Putamen (tissue), 1 donor: Measurements from ENCODE around the gene ZDHHC4.
A peak's percentile ranks its signal among the peaks of the same experiment; 100 is the strongest.

Experiments
- DNase-seq: peaks from one replicate; pipeline ENCODE4 v3.0.0-alpha.2; 2016; ENCODE audit warnings: low spot score

The ZDHHC4 gene

DNA sequence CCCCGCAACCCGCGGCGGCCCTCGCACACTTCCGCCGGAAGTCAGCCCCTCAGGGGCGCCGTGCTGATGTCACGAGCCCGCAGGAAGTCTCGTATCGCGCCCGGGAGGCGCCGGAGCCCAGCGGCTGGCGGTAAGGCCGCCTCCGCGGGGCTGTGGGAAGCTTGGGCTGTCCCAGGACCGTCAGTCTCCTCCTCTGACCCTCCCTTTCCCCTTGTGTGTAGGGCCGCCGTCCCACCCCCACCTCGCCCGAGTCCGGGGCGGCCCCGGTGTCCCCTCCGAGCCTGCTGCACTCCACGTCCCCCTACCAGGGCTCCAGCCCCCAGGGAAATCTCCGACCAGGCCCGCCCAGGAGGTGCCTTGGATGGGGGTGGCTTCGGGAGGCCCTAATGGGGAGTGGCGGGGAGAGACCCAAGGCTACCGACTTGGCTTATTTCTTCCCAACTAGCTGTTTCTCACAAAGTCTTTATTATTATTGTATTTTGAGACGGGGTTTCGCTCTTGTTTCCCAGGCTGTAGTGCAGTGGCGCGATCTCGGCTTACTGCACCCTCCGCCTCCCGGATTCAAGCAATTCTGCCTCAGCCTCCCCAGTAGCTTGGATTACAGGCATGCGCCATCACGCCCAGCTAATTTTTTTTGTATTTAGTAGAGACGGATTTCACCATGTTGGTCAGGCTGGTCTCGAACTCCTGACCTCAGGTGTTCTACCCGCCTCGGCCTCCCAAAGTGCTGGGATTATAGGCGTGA, at the start of gene ZDHHC4:
Gene ZDHHC4 (plus strand): TSS at position 86 of the 745 bp plus-strand sequence. CDS start 3,108 bp downstream, outside the sequence.
- DNase-seq: peak; percentile 87

DNA sequence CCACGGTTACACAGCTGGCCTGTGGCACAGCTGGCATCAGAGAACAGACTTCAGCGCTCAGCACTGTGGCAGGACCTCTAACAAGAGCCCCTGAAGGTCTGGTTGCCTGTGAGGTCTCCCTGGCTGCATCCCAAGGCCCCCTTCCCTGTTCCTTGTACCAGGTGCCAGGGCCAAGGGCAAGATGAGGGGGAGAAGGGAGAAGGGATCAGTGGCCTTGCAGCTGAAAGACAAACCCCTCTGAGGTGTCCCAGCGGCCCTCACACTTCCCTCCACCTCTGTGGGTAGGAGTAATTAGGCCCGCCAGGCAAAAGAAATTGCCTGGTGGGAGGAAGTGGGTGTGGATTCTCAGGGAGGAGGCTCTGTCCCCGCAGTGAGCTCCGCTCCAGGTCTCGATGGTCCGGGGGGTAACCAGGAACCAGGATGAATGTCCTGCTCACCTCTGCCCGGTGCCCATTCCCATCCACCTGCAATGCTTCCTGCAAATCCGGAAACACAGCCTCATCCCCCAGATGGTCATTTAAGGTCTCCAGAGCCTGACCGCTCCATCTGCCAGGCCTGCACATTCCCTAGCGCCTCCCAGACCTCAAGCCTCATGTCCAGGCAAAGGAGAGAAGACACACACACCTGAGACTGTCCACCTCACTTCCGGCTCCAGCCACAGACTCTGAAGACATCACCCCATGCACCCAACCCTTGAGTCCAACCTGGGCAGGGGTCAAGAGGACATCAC, 48.7 kb upstream of the ZDHHC4 start:
- DNase-seq: no peak

DNA sequence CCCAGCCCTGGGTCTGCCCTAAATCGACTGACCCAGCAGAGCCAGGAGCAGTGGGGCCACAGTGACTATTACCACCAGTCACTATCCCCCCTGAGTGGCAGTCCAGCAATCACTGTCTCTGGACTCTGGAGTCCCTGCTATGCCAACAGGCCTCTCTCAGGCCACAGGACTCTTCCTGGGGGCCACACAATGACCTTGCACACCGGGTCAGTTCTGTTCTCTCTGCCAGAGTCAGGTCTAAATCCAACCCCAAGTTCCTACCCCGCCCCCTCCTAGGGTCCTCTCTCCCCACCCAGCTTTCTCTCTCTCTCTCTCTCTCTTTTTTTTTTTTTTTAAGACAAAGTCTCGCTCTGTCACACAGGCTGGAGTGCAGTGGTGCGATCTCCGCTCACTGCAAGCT, 47.6 kb upstream of the ZDHHC4 start:
- DNase-seq: no peak

DNA sequence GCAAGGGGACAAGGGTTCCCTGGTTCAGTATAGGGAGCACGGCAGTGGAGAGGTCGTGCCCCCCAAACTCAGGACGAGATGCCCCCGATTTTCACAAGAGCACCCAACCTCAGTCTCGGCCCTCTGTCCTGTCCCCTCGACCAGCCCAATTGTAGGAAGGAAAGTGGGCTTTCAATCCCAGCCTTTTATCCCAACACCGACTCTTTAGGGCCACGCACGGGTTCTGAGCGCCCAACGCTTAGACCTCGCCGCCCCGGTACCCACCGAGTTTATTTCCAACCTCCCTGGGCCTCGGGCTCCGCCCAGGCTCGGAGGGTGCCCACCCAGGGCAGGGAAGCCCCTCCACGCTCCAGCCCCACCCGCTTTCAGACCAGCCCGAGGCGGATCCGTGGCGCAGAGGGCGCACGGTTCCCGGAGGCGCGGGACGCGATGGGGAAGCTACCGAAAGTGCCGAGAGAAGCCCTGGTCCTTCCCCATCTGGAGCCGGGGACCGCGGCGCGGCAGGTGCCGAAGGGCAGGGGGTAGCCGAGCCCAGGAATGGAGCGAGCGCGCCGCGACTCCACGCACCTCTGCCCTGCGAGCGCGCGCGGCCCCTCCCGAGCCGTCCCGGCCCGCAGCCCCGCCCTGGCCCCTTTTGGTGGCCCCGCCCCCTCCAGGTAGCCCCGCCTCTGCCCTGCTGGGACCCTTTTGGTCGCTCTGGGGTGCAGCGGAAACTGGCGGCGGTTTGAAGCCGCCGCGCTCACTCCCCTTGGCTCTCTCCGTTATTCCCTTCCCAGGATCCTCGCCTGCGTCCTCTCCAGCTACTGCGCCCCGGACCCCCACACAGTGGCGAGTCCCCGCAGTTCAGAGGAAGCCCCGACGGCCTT, 46.4 kb upstream of the ZDHHC4 start:
- DNase-seq: no peak

DNA sequence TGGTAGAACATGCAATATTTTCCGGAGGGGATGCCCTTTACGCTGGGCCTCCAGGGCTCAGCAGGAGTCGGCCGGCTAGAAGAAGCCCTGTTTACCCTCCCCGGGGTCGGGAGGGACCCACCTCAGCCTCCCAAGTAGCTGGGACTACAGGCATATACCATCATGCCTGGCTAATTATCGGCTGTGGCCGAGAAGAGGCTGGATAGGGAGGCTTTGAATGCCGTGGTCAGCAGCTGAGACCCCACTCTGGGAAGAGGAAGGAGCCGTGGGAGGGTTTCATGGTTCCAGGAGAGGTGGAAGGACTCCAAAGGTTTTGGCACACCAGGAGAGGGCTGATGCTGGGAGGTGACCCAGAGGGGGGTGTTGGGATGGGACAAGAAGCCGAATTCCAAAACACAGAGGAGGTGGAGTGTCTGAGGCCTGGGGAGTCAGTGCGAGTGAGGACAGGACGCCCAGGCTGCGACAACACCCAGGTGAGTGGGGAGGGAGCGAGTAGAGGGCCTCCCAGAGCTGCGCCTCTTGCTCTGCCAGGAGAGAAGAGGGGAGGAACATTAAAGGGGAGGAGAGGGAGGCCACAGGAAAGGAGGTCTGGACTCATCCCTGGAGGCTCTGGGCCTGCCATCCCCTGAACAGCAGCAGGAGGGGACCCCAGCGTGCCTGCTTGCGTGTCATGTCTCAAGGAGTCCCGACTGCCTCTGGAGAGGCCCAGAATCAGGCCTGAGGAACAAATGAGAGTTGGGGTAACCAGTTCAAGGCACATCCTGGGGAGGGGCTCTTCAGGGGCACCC, 45.6 kb upstream of the ZDHHC4 start:
- no peak for DNase-seq

DNA sequence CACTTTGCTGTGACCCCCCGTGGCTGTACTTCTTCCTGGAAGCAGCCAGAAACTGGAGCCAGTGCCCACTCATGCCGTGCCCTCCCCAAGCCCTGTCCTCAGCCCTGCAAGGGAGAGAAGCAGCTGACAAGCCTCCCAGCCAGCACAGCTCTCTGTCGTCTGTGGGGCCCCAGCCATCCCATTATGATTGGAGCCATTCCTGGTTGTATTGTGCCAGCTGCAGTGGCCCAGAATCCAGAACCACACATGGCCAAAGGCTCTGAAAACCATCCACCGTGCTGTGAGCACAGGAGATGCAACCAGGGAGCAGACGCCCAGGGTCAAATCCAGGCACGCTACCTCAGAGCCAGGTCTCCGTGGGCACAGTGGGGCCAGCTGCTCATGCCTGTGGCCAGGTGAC, 44.7 kb upstream of the ZDHHC4 start:
- no peak for DNase-seq

DNA sequence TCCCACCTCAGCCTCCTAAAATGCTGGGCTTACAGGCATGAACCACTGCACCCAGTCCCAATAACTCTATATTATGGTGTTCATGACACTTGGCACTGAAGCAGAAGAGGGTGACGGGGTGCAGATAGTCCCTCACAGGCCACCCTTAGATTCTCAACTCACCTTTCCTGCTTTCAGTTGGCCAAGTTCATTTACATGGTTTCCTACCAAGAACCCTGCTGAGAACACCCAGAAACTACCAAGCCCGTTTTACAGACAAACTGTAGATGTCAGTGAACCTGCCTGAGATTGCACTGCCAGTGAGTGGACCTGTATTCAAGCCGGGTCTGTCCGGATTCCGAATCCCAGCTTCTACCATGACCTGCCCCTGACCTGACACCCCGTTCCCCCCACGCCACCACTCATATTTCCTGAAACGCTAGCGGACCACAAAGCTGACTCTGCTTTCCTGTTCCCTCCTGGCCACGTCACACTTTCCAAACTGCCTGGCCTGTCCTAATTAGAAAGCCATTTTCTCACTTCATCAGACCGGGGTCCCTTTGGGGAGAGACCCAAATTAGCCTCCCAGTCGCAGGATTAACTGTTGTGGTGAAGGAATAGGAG, 43.3 kb upstream of the ZDHHC4 start:
- DNase-seq: no peak

DNA sequence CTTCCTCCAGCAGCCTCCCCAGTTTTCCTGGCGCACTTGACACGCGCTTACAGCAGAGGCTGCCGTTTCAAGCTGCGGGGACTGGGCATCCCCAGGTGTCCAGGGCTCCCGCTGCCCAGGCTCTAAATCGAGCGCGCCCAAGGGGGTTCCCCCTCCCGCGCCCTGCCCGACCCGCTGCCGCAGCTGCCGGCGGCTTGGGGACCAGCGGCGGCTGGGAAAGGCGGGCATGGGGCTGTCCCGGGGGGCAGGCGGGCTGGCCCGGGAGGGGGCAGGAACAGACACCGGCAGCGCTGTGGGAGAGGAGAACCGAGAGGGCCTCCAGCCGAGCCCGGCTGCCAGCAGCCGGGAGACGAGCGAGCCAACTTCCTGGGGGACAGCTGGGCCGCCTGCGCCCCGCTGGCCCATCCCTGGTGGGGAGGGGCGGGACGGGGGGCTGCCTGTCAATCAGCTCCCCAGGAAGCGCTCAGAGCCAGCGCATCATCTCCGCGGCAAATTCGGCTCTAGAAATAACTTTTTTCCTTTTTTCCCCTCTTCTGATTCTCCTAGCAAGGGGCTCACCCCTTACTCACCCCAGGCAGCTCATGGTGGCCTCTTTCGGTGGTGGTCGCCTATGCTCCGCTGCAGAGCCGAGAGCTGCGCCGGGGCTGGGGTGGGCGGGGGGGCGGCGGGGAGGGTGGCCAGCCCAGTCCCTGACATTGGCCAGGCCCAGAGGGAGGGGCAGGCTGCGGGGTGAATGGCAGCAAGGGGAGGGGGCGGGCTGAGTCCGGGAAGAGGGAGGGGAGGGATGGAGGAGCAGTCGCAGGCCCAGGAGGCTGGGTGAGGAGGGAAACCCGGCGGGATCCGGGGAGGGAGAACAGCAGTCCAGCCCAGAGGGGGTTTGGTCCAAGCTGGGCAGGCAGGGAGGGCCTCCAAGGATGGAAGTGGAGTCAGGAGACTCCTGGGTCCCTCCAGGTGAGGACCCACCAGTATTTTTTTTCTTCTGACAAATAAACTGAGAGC, 40.7 kb upstream of the ZDHHC4 start:
- DNase-seq: no peak

DNA sequence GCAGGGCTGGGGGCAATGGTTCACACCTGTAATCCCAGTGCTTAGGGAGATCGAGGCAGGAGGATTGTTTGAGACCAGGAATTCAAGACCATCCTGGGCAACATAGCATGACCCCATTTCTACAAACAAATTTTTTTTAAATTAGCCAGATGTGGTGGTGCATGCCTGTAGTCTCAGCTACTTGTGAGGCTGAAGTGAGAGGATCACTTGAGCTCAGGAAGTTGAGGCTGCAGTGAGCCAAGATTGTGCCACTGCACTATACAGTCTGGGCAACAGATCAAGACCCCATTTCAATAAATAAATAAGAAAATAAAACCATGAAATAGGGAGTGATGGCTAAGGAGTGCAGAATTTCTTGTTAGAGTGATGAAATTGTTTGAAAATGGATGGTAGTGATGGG, 34.9 kb upstream of the ZDHHC4 start:
- no peak for DNase-seq

DNA sequence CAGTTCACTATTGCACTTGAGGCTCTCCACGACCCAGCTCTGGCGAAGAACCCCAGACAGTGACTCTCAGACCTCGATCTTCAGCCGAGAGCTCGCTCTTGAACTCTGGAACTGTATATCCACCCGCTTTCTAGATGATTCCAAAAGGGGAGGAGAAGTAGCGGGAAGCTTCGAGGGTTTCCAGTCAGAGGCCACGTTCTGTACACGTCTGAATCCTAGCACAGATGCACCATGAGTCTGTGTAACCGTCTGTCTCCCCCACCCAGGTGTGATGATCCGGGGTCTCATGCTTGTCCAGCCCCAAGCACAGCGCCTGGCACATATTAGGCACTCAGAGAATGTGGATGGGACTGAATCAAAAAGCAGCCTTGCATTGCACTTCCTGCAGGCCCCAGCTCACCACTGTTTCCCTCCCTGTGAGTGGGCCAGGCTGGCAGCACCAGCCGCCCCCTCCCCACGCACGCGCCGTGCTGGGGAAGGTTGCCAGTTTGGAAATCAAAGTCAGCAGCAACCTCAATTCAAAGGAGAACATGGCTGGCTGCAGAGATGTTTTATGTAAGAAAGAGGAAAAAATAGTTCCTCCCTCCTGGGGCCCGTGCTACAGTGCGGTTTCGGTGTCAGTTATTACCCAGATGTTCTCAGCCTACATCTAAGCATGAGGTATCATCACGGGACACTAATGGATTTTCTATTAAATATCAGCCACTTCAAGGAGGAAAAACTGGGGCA, 31.7 kb upstream of the ZDHHC4 start:
- peak; percentile 83 for DNase-seq

DNA sequence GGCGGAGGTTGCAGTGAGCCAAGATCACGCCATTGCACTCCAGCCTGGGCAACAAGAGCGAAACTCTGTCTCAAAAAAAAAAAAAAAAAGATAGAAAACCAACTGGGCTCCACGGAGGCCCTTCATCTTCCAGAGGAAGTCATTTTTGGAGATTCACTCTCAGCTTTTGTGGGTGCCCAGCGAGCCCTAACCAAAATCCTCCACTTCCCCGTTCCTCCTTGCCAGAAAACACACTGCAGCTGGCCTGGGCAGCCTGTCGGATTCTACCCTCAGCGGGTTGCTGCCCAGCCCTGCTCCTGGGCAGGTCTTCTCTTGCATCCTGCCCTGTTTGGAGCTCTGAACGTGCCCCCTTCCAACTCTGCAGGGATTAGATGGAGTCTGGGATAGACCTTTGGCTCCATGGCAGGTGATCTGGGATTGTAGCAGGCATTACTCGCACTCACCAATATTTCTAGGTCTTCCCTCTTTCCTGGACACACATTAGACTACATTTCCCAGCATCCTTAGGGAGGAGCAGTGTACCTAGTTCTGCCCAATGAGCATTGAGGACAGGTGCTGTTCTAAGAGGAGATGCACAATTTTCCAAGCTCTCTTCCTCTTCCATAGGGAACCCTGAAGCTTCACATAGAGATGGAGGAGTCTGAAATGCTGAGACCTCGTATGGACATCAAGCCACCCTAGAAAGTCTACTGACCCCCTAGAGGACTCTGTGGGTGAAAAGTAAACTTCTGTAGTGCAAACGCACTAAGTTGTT, 30.6 kb upstream of the ZDHHC4 start:
- peak; percentile 25 for DNase-seq

DNA sequence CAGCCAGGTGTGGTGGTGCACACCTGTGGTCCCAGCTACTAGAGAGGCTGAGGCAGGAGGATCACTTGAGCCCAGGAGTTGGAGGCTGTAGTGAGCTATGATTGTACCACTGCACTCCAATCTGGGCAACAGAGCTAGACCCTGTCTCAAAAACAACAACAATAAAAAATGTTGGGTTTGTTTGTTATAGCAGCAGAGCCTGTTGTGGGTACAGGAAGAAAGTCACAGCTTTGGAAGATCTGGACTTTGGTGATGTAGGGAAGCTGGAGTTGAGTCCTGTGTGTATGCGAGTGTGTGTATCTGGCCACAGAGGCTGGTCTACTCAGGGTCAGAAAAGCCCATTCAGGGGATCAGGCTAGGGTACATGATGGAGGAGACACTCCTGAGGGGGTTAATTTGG, 29.9 kb upstream of the ZDHHC4 start:
- no peak for DNase-seq

DNA sequence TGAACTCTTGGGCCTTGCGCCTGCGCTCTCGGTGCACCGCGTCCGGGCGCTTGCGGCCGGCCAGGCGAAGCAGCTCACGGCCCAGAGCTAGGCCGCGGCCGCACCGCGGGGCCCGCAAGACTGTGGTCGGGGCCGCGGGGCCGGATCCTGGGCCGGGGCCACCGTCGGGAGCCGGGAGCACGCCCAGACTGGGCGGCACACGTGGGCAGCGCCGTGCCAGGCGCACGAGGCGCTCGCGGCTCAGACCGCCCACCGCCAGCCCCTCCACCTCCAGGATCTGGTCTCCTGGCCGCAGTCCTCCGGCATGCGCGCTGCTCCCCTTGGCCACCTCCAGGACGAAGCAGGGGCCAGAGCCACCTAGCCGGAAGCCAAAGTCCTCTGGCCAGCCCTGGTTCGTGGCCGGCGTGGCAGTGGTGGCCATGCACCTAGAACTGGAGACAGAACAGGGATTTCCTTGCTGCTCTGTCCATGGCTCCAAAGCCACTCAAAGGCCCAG, 26.2 kb upstream of the ZDHHC4 start, which contains the start of gene GRID2IP:
Gene GRID2IP (minus strand): TSS at position 446 of the 496 bp plus-strand sequence. CDS start 25 bp downstream, at position 421.
- DNase-seq: no peak

DNA sequence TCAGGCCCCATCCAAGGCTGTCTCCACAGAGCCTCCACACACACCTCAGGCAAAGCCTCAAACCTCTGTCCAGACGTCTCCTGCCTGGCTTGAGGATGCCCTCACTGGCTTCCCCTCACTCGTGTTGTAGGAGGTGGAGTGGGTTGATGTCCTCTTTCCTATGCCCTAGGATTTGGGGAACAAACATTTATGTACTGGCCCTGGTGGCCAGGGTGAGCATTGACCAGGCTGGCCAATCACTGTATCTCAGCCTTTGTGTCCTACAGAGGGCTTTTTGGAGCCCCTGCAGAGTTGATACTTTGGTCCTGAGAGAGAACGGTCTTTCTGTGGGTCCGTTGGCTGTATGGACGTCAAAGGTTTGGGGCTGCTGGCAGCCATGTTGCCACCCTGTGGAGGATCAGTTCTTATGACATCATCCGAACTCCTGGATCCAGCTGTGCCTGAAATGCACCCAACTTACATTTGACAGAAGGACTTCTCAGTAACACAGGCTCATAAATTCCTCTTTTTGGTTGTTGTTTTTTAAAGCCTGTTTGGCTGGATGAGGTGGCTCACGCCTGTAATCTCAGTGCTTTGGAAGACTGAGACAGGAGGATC, 23.7 kb upstream of the ZDHHC4 start:
- DNase-seq: no peak

DNA sequence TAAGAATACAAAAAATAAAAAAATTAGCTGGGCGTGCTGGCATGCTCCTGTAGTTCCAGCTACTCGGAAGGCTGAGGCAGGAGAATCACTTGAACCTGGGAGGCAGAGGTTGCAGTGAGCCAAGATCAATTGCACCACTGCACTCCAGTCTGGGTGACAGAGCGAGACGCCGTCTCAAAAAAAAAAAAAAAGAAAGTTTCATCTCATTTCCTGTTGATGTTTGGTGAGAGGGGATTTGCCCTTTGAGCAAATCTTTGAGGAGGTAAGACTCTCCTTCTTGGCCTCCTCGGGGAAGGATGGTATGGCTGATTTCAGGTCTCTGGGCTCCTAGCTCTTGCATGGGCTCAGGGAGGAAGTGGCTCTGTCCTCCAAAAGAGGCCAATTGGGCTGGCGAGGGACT, 22.4 kb upstream of the ZDHHC4 start:
- no peak for DNase-seq

DNA sequence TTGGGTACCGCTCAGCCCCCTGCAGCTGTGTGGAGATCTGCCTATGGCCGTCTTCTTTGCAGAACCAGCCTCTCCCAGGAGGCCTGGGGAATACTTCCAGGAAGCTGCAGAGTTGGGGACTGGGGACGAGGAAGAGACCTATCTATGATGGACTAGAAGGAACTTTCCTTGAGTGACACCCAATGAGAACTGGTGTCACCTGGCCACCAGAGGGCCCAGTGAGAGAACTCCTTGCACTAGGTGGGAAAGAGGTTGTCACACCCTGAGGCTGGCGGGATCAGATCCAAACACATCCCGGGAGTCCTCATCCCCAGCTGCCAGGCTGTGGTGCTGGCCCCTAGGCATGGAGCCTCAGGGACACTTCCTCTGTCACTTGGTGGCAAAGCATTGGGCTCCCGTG, 21.1 kb upstream of the ZDHHC4 start:
- DNase-seq: no peak

DNA sequence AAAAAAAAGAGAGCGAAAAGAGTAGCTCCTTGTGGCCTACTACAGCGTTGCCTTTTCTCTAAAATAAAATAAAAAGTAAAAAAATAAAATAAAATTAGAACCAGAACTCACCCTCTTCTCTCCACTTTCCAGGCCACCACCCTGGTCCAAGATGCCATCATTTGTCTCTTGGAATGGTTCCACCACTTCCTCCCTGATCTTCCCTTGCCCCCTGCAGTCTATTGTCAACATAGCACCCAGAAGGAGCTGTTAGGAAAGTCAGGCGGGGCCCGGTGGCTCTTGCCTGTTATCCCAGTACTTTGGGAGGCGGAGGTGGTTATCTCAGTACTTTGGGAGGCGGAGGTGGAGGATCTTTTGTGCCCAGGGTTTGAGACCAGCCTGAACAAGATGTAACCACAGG, 18.4 kb upstream of the ZDHHC4 start:
- peak; percentile 45 for DNase-seq

DNA sequence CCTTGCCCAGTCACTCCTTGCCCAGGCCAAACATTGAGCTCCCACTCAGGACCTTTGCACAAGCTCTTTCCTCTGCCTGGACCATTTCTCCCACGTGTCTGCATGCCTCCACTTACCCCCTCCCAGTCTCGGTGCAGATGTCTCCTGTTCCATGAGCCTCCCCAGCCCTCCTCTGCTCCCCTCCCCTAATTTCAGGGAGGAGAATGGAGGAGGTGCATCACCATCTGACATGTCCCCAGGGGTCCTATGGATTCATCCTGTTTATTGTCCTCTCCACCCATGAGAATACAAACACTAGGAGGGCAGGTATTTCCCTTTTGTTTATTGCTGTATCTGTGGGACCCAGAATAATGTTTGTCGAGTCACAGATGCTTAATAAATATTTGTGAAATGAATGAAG, 17.4 kb upstream of the ZDHHC4 start:
- no peak for DNase-seq
